ENCODE data around the gene HCN2. TPM values are rescaled to one million over a fixed set of nuclear protein-coding genes. Genes with fewer than 3 reads are reported as not detected.

HCN2 gene
- total RNA-seq, 1 experiment from 2014 or later: not detected

GRCh38 chr19:548886-549830 lies 40.5 kb upstream of the HCN2 start:
- H3K9me2 ChIP-seq (replicated peaks; ENCODE audit: insufficient read depth, low read length): no peaks in the 10 kb centered on the region
- H3K9me3 ChIP-seq (ENCODE audit: low read length): no peaks in the 10 kb centered on the region
- DNase-seq: no peak
- H3K27me3 ChIP-seq (ENCODE audit: low read length): no peaks in the 10 kb centered on the region
- H2AFZ ChIP-seq (ENCODE audit: low read length): no peak overlapping the region
- no peak overlapping the region for H3K4me2 ChIP-seq (ENCODE audit: low read depth, low read length, poor library complexity, severe bottlenecking)
- H3K79me2 ChIP-seq (ENCODE audit: low read length): no peaks in the 10 kb centered on the region
- H4K20me1 ChIP-seq (ENCODE audit: insufficient read depth, low read depth, low read length): no peaks in the 10 kb centered on the region
- H3K9ac ChIP-seq (ENCODE audit: low read length): no peak overlapping the region
- H3K36me3 ChIP-seq (ENCODE audit: insufficient read depth, low read length): no peaks in the 10 kb centered on the region
- H3K4me3 ChIP-seq (ENCODE audit: low read length): no peak overlapping the region
- H3K4me1 ChIP-seq (ENCODE audit: low read length): no peaks in the 10 kb centered on the region
- H3K27ac ChIP-seq (ENCODE audit: low read length): no peak overlapping the region

- H3K9me3 ChIP-seq (ENCODE audit: low read length): no peaks in the 10 kb centered on the region
- no peaks in the 10 kb centered on the region for H4K20me1 ChIP-seq (ENCODE audit: insufficient read depth, low read depth, low read length)
- H3K27ac ChIP-seq (ENCODE audit: low read length): no peak overlapping the region
- no peak overlapping the region for H2AFZ ChIP-seq (ENCODE audit: low read length)
- H3K36me3 ChIP-seq (ENCODE audit: insufficient read depth, low read length): no peaks in the 10 kb centered on the region
- H3K4me3 ChIP-seq (ENCODE audit: low read length): no peak overlapping the region
- no peak overlapping the region for H3K4me2 ChIP-seq (ENCODE audit: low read depth, low read length, poor library complexity, severe bottlenecking)
- H3K9me2 ChIP-seq (replicated peaks; ENCODE audit: insufficient read depth, low read length): no peaks in the 10 kb centered on the region
- H3K4me1 ChIP-seq (ENCODE audit: low read length): no peaks in the 10 kb centered on the region
- DNase-seq: no peak
- no peaks in the 10 kb centered on the region for H3K79me2 ChIP-seq (ENCODE audit: low read length)
- no peaks in the 10 kb centered on the region for H3K27me3 ChIP-seq (ENCODE audit: low read length)
- no peak overlapping the region for H3K9ac ChIP-seq (ENCODE audit: low read length)
Measured at GRCh38 chr19:554817-555216, 34.9 kb upstream of the HCN2 start.

GRCh38 chr19:555474-555808 lies 34.2 kb upstream of the HCN2 start:
- no peak overlapping the region for H3K4me2 ChIP-seq (ENCODE audit: low read depth, low read length, poor library complexity, severe bottlenecking)

GRCh38 chr19:556611-557382 lies 32.9 kb upstream of the HCN2 start:
- no peaks in the 10 kb centered on the region for H3K79me2 ChIP-seq (ENCODE audit: low read length)
- no peaks in the 10 kb centered on the region for H3K27me3 ChIP-seq (ENCODE audit: low read length)
- H2AFZ ChIP-seq (ENCODE audit: low read length): no peak overlapping the region
- H3K4me3 ChIP-seq (ENCODE audit: low read length): no peak overlapping the region
- H3K27ac ChIP-seq (ENCODE audit: low read length): no peak overlapping the region
- no peaks in the 10 kb centered on the region for H3K9me2 ChIP-seq (replicated peaks; ENCODE audit: insufficient read depth, low read length)
- H3K36me3 ChIP-seq (ENCODE audit: insufficient read depth, low read length): no peaks in the 10 kb centered on the region
- no peaks in the 10 kb centered on the region for H3K9me3 ChIP-seq (ENCODE audit: low read length)
- no peaks in the 10 kb centered on the region for H3K4me1 ChIP-seq (ENCODE audit: low read length)
- no peak overlapping the region for H3K4me2 ChIP-seq (ENCODE audit: low read depth, low read length, poor library complexity, severe bottlenecking)
- no peaks in the 10 kb centered on the region for H4K20me1 ChIP-seq (ENCODE audit: insufficient read depth, low read depth, low read length)
- DNase-seq: no peak
- H3K9ac ChIP-seq (ENCODE audit: low read length): no peak overlapping the region

More at GRCh38 chr19:555474-555808, 34.2 kb upstream of the HCN2 start:
- H2AFZ ChIP-seq (ENCODE audit: low read length): no peak overlapping the region
- no peaks in the 10 kb centered on the region for H3K79me2 ChIP-seq (ENCODE audit: low read length)
- no peaks in the 10 kb centered on the region for H3K4me1 ChIP-seq (ENCODE audit: low read length)
- H4K20me1 ChIP-seq (ENCODE audit: insufficient read depth, low read depth, low read length): no peaks in the 10 kb centered on the region
- H3K9me3 ChIP-seq (ENCODE audit: low read length): no peaks in the 10 kb centered on the region
- DNase-seq: no peak
- H3K9me2 ChIP-seq (replicated peaks; ENCODE audit: insufficient read depth, low read length): no peaks in the 10 kb centered on the region
- no peak overlapping the region for H3K27ac ChIP-seq (ENCODE audit: low read length)
- no peak overlapping the region for H3K9ac ChIP-seq (ENCODE audit: low read length)
- no peaks in the 10 kb centered on the region for H3K36me3 ChIP-seq (ENCODE audit: insufficient read depth, low read length)
- H3K4me3 ChIP-seq (ENCODE audit: low read length): no peak overlapping the region
- no peaks in the 10 kb centered on the region for H3K27me3 ChIP-seq (ENCODE audit: low read length)

GRCh38 chr19:558770-559439 lies 30.8 kb upstream of the HCN2 start:
- no peaks in the 10 kb centered on the region for H3K9me2 ChIP-seq (replicated peaks; ENCODE audit: insufficient read depth, low read length)
- DNase-seq: no peak
- H2AFZ ChIP-seq (ENCODE audit: low read length): no peak overlapping the region
- H3K36me3 ChIP-seq (ENCODE audit: insufficient read depth, low read length): no peaks in the 10 kb centered on the region
- H3K9ac ChIP-seq (ENCODE audit: low read length): no peak overlapping the region
- no peaks in the 10 kb centered on the region for H4K20me1 ChIP-seq (ENCODE audit: insufficient read depth, low read depth, low read length)
- H3K79me2 ChIP-seq (ENCODE audit: low read length): no peaks in the 10 kb centered on the region
- no peaks in the 10 kb centered on the region for H3K4me1 ChIP-seq (ENCODE audit: low read length)
- H3K9me3 ChIP-seq (ENCODE audit: low read length): no peaks in the 10 kb centered on the region
- no peak overlapping the region for H3K27ac ChIP-seq (ENCODE audit: low read length)
- H3K4me2 ChIP-seq (ENCODE audit: low read depth, low read length, poor library complexity, severe bottlenecking): no peak overlapping the region
- H3K4me3 ChIP-seq (ENCODE audit: low read length): no peak overlapping the region
- no peaks in the 10 kb centered on the region for H3K27me3 ChIP-seq (ENCODE audit: low read length)

- Histone ChIP-seq H4K20me1 (ENCODE audit: insufficient read depth, low read depth, low read length) (no peaks in the 10 kb centered on the region), H3K9ac (ENCODE audit: low read length) (no peak overlapping the region), H3K9me3 (ENCODE audit: low read length) (no peaks in the 10 kb centered on the region), H3K27me3 (ENCODE audit: low read length) (no peaks in the 10 kb centered on the region), H2AFZ (ENCODE audit: low read length) (no peak overlapping the region), H3K79me2 (ENCODE audit: low read length) (no peaks in the 10 kb centered on the region), H3K4me3 (ENCODE audit: low read length) (no peak overlapping the region), H3K4me1 (ENCODE audit: low read length) (no peaks in the 10 kb centered on the region), H3K4me2 (ENCODE audit: low read depth, low read length, poor library complexity, severe bottlenecking) (no peak overlapping the region), H3K36me3 (ENCODE audit: insufficient read depth, low read length) (no peaks in the 10 kb centered on the region), H3K9me2 (replicated peaks; ENCODE audit: insufficient read depth, low read length) (no peaks in the 10 kb centered on the region), H3K27ac (ENCODE audit: low read length) (no peak overlapping the region)
- no peak for DNase-seq
Measured at GRCh38 chr19:560121-560520, 29.6 kb upstream of the HCN2 start.

GRCh38 chr19:566403-566802 lies 23.3 kb upstream of the HCN2 start:
- H3K9me3 ChIP-seq (ENCODE audit: low read length): no peaks in the 10 kb centered on the region
- H3K27ac ChIP-seq (ENCODE audit: low read length): no peak overlapping the region
- no peaks in the 10 kb centered on the region for H3K27me3 ChIP-seq (ENCODE audit: low read length)
- H3K36me3 ChIP-seq (ENCODE audit: insufficient read depth, low read length): no peaks in the 10 kb centered on the region
- H2AFZ ChIP-seq (ENCODE audit: low read length): no peak overlapping the region
- DNase-seq: no peak
- H3K4me2 ChIP-seq (ENCODE audit: low read depth, low read length, poor library complexity, severe bottlenecking): no peak overlapping the region
- no peaks in the 10 kb centered on the region for H4K20me1 ChIP-seq (ENCODE audit: insufficient read depth, low read depth, low read length)
- no peak overlapping the region for H3K4me3 ChIP-seq (ENCODE audit: low read length)
- H3K79me2 ChIP-seq (ENCODE audit: low read length): no peaks in the 10 kb centered on the region
- H3K9me2 ChIP-seq (replicated peaks; ENCODE audit: insufficient read depth, low read length): no peaks in the 10 kb centered on the region
- no peak overlapping the region for H3K9ac ChIP-seq (ENCODE audit: low read length)
- H3K4me1 ChIP-seq (ENCODE audit: low read length): peaks cover 5% of the 10 kb centered on the region

GRCh38 chr19:566844-567243 lies 22.8 kb upstream of the HCN2 start:
- Histone ChIP-seq H3K4me3 (ENCODE audit: low read length) (no peak overlapping the region), H3K9me3 (ENCODE audit: low read length) (no peaks in the 10 kb centered on the region), H3K27me3 (ENCODE audit: low read length) (no peaks in the 10 kb centered on the region), H3K79me2 (ENCODE audit: low read length) (no peaks in the 10 kb centered on the region), H3K4me1 (ENCODE audit: low read length) (peaks cover 9% of the 10 kb centered on the region), H3K36me3 (ENCODE audit: insufficient read depth, low read length) (no peaks in the 10 kb centered on the region), H3K9me2 (replicated peaks; ENCODE audit: insufficient read depth, low read length) (no peaks in the 10 kb centered on the region), H3K27ac (ENCODE audit: low read length) (no peak overlapping the region), H4K20me1 (ENCODE audit: insufficient read depth, low read depth, low read length) (no peaks in the 10 kb centered on the region), H3K4me2 (ENCODE audit: low read depth, low read length, poor library complexity, severe bottlenecking) (no peak overlapping the region), H3K9ac (ENCODE audit: low read length) (no peak overlapping the region), H2AFZ (ENCODE audit: low read length) (no peak overlapping the region)
- DNase-seq: no peak

All from Karpas-422 (cell line).